GM18867 (cell line): Measurements from ENCODE around the gene KCP.
A peak's percentile ranks its signal among the peaks of the same experiment; 100 is the strongest.

ENCODE experiments used
- ATAC-seq: cut with Tn5 transposase; IDR thresholded peaks from one replicate; pipeline ENCODE4 v1.9.1; 2021; ENCODE audit warnings: mild to moderate bottlenecking, moderate library complexity; ENCODE audit not compliant: unreplicated experiment

Gene KCP

DNA sequence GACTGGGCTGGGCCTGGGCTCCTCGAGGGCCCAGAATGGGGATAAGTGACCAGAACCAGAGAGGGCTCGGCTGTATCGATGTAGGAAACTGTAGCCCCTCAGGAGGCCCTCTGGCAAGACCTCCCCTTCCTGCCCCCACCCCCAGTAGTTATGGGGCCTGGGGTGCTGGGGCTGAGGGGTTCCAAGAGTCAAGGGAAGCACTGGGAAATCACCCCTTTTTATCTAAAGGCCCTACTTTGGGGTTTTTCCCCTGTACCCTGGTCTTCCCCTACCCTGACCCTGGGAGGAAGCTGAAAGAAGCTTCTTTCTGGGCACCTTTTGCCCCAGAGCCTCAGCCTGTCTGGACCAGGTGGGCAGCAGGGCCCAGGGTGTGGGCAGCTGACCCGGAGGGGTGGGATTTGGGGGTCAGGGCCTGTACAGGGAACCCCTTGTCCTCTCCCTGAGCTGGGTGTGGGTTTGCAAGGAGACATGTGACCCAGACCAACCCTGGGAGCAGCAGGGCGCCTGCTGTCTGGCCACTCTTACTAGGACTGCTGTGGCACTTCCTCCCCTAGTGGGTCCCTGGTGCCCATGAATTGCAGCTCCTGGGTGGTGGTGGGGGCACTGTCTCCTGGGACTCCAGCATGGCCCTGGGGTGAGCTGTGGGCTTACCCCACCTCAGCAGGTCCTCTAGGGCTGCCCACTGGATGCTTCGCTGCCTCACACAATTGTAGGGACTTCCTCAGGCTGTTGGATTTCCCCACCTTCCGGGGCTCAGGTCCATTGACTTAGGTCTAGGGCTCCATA, 28.8 kb upstream of the KCP start:
- no peak for ATAC-seq

DNA sequence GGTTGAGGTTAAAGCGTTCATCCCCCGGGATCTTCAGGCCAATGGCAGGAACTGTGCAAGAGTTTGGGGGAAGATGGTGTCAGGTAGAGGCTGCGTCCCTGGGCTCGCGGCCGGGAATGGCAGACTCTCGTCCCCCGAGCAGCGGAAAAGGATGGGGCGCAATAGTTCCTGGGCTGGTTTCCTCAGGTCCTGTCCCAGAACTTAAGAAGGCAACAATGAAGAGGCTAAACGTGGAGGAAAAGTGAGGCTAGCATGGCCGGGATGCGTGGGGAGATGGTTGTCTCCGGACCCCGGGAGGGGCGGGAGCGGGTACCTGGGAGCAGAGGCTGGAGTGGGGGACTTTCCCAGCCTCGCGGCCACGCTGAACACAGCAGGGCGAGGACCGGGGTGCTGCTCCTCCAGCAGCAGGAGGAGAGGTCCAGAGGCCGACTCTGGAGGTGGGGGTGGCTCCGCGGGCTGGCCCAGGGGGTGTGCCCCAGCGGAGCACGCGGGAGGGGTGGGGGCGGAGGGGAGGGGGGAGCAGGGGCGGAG, 28.1 kb upstream of the KCP start:
- no peak for ATAC-seq

DNA sequence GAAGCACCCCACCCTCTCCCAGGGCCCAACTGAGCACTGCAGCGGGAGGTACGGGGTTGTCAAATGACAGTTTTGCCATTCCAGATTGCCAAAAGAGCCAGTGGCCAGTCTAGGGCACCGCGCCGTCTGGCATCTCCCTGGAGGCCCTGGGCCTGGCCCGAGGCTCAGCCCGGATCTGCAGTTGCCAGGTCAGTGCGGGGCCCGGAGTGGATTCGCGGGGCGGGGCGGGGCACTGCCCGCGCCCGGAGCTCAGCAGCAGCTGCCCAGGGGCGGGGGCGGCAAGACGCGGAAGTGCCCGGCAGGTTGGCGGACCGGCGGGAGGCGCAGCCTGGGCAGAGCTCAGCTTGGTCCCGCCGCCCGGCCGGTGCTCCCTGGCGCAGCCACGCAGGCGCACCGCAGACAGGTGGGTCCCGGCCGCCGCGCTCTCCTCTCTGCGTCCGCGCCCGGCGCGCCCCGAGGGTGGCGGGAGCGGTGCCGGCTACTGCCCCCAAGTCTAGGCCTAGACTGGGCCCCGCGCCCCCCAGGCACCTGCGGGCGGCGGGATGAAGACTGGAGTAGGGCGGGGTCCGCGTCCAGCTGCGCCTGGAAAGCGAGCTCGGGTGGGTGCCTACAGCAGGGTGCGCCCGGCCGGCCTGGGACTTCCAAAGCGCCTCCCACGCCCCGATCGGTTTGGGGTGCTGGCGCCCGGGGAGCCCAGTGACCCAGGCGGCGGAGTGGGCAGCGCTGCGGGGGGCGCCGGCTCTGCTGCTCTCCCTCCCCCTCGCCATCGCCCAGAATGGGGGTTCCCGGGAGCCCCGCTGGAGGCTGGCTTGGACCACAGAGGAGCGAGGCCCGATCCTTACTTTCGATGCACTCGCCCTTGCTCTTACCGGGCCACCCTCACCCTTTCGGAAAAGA, 27.4 kb upstream of the KCP start, which contains the start of gene IRF5:
Gene IRF5 (plus strand): TSS at position 281 of the 897 bp plus-strand sequence. CDS start 4,155 bp downstream, outside the sequence.
- peak; percentile 28 for ATAC-seq

DNA sequence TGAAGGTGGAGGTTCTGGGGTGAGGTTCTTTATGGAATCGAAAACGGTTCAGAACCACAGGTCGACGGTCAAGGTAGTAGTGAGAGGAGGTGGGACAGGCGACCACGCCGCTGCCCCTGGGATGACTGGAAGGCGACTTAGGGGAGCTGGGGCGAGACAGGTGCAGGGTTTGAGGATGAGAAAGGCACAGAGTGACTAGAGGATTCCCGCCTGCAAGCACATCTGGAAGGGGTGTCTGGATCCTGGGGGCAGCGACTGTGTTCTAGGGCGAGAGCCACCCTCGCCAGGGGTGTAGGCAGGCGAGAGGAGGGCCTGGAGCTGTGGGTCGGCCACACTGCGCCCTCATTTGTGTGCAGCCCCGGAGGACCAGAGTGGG, 26.8 kb upstream of the KCP start:
- ATAC-seq: no peak

DNA sequence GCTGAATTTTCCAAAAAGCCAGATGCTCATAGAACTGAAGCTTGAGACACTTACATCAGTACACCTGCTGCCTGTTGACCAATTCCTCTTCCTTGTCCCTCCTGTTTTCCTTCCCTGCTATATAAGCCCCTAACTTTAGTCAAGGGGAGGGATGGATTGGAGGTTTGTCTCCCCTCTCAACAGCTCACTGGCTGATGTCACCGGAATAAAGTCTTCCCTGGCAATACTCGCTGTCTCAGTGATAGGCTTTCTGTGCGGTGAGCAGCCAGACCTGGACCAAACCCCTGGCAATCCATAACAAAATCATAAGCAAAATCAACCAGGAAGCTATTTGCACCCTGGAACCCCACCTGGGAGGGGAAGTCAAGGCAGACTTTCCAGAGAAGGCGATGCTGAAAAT, 26.3 kb upstream of the KCP start:
- ATAC-seq: no peak

- ATAC-seq: no peak
Measured at GRCh38 chr7:128935342-128935730, 24.8 kb upstream of the KCP start.

DNA sequence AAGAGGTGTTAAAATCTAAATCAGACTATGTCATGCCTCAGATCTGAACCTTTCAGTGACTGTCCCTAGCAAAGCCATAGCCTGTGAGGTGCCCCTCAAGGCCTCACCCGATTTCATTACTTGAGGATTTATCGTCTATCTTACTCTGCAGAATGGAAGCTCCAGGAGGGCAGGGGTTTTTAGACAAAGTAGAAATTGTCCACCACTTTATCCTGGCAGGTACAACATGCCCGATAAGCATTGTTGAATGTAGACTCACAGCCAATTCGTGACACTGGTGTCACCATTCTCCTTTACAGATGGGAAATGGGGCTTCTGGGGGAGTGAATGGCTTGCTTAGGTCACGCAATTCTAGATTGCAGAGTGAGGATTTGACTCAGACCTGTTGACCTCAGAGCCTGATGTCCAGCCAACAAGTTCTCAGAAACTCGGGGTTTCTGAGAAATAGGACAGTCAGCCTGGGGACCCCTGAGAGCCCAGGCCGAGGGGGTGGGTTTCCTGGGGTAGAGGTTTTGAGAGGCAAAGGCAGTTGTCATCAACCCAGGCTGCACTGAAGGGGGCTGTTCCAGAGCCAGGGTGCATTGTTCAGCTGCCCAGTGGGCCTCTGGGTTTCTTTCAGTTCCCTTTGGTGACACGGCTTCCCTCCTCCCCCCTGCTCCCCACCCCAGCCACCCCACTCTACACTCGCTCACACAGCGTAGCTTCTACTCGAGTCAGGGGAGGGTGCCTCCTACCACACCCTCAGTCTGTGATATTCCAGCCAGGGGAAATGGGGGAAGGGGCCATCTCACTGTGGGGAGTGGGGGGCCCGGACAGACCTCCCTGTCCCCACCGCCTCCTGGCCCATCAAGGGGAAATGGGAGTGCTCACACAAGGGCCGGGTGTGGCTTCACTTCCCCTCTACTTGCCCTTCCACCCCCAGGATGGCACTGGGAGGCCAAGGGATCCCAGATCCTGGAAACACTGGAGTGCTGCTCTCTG, 24.1 kb upstream of the KCP start:
- peak; percentile 41 for ATAC-seq

- ATAC-seq: peak; percentile 23
Measured at GRCh38 chr7:128933180-128933891, 22.8 kb upstream of the KCP start.

DNA sequence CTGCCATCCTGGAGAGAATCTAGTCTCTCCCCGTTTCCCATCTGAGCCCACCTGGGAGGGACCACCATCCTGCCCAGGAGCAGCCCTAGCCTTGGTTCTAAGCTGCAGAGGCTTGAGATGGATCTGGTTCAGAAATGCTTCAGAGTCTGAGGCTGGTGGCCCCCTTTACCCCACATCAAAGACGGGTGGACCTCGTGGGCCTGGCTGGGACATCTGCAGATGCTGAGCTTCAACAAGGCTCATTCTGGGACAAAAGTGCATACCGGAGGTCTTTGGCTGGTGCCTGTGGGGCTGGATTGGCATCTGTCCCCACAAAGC, 22.3 kb upstream of the KCP start:
- ATAC-seq: no peak

- no peak for ATAC-seq
Measured at GRCh38 chr7:128931965-128932861, 21.7 kb upstream of the KCP start.

DNA sequence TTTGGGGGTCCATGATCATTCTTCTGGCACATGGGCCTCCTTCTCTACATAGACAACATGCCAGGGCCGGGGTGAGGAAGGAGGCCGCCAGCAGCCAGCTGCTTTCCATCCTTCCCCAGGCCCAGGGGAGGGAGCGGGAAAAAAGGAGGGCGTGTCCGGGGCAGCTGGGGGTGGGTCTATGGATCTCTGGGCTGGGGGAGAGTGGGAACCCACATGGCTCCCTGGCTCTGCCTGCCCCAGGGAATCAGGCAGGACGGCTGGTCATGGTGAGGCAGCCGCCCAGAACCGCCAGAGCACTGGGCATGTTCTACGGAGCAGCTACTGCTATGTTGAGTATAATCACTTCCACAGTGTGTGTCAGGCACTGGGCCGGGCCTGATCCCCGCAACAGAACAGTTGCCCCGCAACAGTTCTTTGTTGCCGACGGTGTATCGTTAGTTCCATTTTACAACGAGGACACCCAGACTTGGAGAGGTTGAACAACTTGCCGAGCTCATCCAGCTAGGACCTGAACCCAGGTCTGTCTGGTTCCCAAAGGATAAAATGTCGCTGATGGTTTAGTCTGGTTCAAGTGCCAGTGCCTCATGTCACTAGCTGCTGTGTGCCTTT, 20.8 kb upstream of the KCP start:
- ATAC-seq: no peak

GRCh38 chr7:128928882-128929788, 18.6 kb upstream of the KCP start:
- ATAC-seq: no peak

- ATAC-seq: no peak
Measured at GRCh38 chr7:128928159-128928813, 17.8 kb upstream of the KCP start.

GRCh38 chr7:128924707-128925588, 14.4 kb upstream of the KCP start:
- no peak for ATAC-seq

GRCh38 chr7:128923411-128923800, 12.9 kb upstream of the KCP start:
- no peak for ATAC-seq
